Adrenal gland (tissue), 5 donors: ENCODE measurements around the gene JAML.

ENCODE experiments used
- CTCF ChIP-seq, 6 experiments: fragments of 450-650 bp in 4 of 6; fragments of 200-600 bp in 2 of 6; sonication (generic) in 1 of 6; IDR thresholded peaks; 1 replicate in 5 of 6; 2 replicates in 1 of 6; pipeline versions ENCODE4 v1.5.1 to v1.8.0; 2016 to 2021; ENCODE audit warnings: antibody characterized with exemption in 6 of 6, mild to moderate bottlenecking in 2 of 6, moderate library complexity in 1 of 6
- POLR2A ChIP-seq, 2 donors: fragments of 450-650 bp; IDR thresholded peaks; one replicate each; pipeline ENCODE4 v1.6.1; 2017; ENCODE audit warnings: antibody characterized with exemption in 2 of 2, mild to moderate bottlenecking in 2 of 2, moderate library complexity in 1 of 2
- donor health status: DM: no; HTN: no; CAD: no.

GRCh38 chr11:118210323-118210722 lies 14.5 kb downstream of the JAML start:
- TF ChIP-seq CTCF (IDR thresholded peaks at IDR 0.05): no peak
- no peak for TF ChIP-seq POLR2A (IDR thresholded peaks at IDR 0.05)
